DMS153 (cell line): ENCODE results near the gene TEPSIN.

ENCODE experiments used
- DNase-seq: peaks from one replicate; lab custom pipeline; 2025; lab: John Stamatoyannopoulos, UW

Gene TEPSIN

DNA sequence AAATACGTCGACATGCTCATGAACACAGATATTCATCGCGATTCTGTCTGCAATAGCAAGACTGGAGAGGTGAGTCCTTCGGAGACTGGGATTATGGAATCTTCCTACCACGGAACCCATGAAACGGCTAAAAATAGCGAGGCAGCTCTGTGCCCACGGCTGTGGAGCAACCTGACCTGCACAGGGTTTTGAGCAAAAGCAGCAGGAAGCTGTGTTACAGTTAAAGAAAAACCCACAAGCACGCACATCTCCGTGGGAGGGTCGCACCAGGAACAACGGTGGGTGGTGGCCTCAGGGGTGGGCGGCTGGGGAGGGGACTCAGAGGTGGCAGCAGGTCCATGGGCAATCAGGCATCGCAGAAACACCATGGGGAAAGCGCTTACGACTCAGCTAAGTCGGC is 31.4 kb upstream of the TEPSIN start:
- DNase-seq, result no peak

DNA sequence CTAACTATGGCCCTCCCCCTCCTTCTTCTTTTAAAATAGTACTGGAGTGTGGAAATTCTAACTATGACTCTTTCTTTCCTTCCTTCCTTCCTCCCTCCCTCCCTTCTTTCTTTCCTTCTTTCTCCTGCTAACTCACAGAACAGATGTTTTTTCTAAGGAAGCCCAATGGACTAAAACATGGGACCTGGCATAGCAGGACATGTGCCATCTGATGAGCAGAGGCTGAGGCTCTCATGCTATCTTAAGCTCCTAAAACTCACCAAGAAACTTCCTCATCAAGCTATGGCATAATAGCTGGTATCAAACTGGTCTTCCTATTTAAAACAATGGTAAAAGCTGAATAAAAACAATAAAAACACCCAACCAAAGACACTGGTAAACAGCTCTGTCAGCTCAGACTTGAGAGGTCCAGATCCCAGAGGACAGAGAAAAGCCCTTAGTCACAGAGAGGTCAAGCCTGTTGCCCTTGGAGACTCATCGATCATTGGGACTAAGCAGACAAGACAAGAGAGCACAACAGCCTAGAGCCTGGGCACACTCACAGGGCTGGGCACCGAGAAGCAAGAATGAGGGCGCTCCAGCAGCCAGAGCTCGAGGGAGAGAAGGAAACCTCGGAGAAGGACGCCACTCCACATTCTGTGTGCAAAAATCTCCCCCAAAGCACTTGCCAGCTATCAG is 28.7 kb upstream of the TEPSIN start:
- no peak for DNase-seq

DNA sequence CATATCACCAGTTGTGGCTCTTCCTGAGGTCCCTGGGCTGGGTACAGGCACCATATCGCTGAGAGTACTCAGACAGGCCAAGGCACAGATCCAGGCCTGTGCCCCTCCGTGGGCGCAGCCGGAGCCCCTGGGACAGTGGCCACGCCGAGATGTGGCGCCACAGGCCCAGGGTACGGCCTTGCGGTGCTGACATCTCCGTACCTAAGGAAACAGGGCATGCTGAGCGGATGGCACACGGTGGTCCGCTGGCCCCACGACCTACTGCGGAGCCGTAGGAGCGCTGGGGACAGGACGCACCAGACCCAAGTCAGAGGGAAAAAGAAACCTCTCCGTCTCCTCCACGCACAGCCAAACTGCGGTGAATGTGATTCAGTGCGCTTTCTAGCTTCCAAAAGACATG is 26.7 kb upstream of the TEPSIN start:
- DNase-seq, result no peak

DNA sequence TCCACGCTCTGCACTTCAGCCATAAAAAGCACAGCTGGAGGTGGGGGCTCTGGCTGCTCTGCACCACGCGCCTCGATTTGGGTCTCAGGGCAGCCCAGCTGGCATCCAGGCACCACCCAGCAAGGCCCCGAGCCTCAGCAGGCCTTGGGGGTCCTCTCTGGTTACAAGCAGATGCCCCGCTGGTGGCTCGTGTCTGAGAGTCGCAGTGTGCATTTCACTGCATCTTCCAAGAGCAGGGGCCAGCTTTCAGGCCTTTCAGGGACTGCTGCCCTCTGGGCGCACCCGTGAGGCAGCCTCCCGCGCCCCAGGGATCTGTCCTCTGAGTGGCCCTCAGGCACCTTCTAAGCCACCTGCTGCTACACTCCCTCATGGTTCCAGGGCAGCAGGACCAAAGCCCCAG is 25.8 kb upstream of the TEPSIN start:
- DNase-seq, result no peak

DNA sequence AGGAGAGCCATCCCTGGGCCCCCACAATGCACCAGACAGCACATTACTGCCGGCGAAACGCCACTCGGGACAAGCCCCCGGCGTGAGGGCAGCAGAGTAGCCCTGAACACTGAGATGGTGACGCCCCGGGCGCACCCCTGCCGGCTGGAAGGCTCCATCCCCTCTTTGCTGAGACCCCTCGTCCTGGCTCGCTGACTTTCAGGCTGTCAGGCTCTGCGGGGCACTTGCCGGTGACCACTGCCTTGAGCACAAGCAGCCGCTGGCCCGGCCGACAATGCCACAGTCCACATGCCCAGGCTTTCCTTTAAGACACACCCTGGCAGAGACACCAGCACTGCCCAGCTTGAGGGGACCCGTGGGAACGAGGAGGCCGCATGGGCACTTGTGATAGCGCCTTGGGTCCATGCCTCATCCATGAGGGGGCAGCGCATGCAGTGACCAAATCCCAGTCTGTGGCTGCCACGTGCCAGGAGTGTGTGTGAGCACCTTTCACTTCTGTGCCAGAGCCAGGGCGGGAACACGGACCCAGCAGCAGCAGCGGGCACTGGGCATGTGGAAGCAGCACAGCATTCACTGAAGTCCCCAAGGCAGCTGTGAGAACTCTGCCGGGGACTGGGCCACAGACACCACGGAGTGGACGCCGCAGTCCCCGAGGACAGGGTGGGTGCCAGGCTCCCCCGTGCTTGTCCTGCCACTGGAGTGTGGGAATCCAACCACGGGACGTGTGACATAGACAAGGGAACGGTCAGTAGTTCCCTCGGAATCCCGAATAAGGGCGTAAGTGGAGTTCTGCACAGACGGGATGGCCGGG is 24.7 kb upstream of the TEPSIN start:
- DNase-seq, result no peak

DNA sequence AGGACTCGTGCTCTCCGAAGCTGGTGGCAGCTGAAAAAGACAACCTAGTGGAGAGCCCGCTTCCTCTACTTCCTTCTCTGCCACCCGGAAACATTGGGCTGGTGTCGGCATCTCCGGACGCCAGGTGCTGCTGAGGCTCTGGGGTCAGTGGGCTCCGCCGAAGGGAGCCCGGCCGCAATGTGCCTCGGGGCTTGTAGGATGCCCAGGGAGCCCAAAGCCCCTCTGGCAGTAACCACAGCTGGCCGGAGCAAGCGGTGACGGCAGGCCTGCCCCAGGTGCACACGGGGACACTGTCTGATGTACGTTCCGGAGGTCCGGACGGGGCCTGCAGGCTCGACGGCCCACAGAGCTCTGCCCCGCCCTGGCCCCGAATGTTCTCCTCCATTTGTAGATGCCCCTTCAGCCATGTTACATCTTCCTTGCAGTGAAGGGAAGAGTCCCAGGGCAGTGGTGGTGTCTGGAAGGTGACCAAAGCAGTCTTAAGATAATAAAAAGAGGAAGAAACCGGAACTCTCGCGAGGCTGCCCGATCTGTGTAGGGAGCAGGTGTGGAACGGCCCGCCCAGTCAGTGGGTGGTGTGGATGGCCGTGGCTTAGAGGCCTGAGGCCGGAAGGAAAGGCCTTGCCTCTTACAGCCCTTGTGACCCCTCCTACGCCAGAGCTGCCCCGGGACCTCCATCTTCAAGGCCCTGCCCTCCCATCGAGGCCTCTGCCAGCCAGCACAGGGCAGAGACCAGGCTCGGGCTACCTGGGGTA is 22.9 kb upstream of the TEPSIN start:
- no peak for DNase-seq

DNA sequence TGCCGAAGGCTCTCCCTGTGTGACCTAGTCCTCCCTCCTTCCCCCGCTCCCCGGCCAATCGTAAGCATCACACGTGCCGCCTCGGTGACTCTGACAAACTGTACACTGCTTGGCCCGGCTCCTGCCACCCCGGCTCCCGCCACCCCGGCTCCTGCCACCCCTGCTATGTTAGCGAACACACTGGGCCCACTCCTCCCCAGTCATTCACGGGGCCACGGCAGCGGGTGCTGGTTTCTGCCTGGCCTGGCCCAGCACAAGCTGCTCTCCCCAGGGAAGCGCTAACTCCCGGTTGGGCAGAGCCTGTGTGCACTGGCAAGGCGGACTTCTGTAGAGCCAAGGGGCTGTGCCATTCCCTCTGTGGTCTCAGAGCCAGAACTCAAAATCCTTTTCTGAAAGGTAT is 22.2 kb upstream of the TEPSIN start:
- DNase-seq, result no peak

DNA sequence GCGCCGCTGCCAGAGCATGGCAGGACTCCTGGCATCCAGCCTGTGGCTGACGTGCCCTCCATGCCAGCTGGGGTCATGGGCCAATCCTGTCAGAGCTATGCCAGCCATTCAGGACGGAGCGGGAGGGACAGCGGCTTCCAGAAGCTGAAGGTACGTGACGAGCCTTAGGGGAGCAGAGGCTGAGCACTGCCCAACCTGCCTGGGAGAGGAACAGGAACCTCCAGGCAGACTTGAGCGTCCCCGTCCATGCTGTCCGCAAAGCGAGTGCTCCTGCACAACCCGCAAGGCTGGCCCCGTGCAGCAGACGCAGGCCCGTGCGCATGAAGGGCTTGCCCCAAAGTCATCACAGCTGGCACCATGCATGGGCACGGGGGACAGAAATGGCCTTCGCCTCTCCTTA is 21.8 kb upstream of the TEPSIN start:
- DNase-seq, result no peak

DNA sequence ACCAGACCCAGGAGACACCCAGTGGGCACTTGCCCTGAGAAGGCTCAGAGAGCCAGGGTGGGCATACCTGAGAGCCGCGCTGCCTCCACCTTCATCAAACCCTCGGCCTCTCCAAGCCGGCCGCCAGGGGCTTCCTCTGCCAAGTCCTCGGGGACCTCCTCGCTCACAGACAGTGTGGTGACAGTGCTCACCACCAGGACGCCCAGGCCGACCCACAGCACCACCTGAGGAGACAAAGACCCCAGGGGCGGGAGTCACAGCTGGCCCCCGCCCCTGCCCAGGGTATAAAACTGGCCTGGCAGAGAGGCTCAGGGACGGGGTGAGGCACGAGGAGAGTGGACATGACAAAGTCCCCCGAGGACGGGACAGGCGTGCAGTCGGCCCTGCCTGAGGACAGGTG is 21.3 kb upstream of the TEPSIN start:
- DNase-seq, result no peak

DNA sequence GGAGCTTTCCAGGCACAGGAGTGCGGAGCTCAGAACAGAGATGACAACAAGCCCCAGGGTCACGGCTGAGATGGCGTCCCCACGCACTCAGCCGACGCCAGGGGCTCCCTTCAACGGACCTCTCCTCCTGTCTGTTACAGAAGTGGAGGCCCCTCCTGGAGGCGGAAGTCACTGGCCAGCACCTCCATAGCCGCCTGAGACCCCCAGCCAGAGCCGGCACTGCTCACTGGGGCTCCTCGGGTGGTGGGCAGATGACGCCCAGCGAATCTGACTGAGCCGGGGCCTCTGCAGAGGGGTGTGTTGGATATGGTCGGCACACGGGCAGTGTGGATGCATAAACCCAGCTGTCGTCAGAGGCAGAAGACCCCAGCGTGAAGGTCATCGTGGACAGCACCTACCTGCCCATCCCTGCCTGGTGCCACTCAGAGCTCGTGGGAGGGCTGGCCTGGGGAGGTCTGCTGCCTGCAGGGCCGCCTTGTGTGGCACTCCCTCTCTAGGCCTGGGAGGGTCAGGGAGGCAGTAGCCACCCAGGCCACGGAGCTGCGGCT is 20.3 kb upstream of the TEPSIN start:
- DNase-seq, result no peak

DNA sequence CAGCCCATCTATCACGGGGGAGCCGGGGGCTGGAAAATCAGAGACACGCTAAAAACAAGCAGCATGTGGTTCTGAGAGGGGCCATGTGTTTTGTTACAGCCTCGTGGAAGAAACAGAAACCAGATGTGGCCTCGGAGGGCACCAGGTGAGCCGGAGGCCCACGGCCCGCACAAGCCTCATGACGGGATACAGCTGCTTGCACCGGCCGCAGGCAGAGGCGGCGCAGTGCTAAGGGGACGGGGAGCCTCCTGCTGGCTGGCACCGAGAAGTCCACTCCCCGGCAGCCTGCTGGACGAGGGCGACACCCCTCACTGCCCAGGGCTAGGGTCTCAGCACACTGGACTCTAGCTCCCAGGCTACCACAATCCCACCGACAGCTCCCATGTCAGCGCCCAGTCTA is 19.4 kb upstream of the TEPSIN start:
- DNase-seq, result no peak

DNA sequence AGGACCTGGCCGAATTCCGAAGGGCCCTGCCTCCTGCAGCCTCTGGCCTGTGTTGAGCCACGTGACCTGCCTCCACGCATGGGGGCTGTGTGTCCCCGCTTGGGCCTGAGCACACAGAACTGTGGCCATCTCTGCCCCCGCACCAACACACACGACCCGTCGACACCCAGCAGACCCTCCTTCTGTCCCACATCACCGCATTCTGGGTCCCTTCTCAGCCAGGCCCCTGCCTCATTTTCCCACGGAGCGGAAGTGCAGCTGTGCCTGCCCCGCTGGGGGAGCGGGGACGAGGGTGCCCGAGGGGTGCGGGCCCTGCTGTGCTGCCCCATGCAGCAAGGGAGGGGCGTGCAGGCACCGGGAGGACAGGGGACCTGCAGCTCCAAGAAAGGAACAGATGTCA is 18.7 kb upstream of the TEPSIN start:
- DNase-seq, result no peak

DNA sequence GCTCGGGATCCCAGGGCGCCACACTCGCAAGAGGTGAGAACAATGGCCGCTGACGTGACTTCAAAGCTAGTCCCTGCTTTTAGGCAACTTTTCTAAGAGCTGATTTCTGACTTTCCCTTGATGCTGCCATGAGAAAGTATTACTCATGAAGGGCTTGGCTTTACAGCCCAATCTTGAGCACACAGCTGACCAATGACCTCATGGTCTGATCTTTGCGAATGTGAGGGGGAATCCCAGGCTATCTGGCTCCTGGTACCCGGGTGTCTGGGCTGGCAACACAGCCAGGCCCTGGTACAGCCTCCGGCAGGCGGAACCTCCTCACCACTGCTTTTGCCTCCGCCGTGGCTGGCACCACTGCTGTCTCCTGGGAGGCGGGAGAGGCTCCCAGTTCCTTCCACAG is 17.8 kb upstream of the TEPSIN start:
- no peak for DNase-seq

DNA sequence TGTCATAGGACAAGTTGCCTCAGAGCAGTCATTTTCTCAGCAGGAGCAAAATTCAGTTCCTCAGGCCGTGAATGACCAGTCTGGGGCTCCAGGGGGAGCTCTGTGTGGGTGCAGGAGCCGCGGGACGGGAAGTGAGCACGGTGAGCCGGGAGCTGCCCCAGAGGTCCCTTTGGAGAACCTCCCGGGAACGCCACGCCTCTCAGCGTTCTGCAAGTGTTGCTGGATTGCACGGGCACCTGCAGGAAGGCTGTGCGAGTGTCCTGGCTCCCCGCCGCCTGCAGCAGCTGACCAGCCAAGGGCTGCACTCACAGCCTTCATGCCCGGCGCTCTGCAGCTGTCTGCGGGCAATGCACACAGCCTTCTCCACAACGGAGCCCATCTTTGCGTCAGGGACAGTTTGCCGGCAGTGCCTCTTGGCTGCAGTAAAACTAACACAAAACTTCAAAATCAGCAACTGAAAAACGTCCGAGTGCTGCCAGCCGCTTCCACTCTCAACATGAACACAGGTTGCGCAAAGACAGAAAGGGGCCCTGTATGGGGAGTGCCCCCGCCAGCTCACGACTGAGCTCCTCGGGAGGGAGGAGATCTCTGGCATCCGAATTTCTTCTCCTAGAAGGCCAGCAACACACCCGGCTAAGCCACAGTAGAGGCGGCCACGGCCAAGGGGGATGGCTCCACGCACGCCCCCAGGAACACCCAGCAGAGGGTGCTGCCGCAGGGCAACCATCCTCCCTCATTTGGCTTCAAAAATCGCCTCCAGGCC is 16.3 kb upstream of the TEPSIN start:
- peak; percentile 87 for DNase-seq

DNA sequence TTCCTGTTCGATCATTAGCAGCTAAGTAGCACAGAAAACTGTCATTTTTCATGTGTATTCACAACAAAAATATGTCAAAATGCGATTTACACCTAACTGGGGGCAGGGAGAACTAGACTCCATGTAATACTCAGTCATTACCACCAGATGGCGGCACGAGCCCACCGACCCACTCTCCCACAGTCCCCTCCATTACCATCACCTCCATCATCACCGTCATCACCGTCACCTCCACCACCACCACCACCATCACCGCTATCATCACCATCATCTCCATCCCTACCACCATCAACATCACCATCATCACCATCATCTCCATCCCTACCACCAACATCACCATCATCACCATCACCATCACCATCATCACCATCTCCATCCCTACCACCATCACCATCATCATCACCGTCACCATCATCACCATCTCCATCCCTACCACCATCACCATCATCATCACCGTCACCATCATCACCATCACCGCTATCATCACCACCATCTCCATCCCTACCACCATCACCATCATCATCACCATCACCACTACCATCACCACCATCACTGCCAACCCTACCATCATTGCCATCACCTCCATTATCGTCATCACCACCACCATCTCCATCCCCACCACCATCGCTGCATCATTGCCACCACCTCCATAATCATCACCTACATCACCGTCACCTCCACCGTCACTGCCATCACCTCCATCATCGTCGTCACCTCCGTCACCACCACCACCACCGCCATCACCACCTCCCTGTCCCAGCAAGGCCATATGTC is 14.7 kb upstream of the TEPSIN start:
- no peak for DNase-seq

DNA sequence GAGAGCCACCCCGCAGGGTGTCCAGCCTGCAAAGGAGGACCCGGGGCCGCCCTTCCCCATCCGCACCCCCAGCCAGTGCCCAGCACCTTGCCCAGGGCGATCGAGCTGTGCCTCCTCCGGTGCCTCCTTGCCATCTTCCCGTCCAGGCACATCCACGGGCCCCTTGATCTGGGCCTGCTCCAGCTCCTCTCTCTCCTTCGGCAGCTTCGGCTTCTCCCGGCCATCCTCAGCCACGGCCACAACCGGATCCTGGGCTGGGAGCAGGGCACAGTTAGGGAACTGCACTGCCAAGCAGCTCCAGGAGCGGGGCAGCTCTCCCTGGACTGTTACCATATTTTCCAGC is 14.1 kb upstream of the TEPSIN start:
- DNase-seq, result no peak

DNA sequence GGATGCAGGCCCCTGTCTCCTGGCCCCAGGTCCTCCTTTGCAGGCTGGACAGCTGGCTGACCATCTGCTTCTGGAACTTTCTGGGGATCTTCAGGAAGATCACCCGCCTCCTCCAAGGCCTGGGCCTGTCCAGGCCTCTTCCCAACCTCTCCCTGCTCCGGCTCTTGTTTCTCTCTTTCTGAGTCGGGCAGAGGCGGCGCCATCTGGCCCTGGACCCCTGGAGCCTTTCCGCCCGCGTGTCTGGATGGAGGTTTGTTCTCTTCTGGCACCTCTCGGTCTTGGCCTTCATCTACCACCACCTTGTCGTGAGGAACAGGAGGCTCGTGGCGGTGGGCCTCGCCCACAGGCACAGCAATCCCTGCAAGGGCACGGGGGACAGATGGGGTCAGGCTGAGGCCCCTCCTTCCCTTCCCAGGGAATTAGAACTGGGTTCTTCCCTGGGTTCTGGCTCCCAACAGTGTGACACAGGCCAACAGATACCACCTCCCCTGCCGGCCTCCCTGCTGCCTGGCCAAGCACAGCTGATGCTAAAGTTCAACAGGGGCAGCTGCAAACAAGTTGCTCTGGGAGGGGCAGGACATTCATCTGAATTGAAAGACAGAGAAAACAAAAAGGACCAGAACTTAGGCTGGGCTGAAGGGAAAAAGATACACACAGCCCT is 13.6 kb upstream of the TEPSIN start:
- DNase-seq, result no peak

DNA sequence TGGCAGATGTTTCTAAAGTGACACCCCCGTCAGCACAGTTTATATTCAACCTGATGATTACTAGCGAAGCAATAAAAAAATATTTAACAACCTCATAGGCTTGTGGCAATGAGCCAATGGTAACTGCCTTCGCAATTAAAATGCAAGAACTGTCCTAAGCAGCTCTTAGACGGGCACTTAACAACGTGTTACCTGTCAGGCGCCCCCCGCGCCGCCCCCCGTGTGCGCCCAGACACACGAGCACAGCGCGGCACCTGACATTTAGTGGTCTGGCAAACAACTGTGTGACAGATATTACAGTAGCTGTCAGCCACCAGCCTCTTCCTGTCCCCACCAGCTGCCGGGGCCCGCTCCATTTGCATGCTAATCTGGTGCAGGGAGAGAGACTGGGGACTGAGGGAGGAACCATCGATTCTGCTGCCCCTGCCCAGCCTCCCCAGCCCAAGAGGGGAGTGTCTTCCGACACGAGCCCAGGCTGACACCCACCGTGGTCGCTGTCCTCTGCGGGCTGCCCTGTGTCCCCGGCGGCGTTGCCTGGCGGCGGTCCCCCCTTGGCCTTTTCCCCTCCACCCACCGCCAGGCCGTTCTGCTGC is 12.9 kb upstream of the TEPSIN start:
- peak; percentile 82 for DNase-seq

DNA sequence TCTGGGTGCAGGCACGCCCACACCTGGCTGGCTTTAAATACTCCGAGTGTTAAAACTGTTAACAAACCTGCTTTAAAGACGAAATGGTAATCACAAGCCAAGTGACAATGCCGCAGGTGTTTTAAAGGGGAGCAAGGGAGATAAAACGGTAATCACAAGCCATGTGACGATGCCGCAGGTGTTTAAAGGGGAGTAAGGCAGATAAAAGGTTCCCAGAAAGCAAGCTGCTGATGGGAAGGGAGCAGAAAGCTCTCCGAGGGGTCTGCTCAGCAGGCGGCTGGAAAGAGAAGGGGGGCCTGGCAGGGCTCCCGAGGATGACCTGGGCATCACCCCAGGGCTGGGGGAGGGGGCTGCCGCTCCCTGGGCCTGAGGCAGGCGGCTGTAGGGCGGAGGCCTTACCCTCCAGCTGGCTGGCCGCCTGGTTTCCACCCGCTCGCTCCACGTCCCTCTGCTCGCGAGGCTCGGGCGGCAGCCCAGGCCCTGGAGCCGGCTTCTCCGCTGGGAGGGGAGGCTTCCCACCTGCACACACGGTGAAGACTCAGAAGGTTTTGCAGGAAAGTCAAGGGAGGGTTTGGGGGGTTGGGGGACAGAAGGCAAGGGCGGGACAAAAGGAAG is 12.3 kb upstream of the TEPSIN start:
- no peak for DNase-seq
